Measurements from ENCODE around the gene LLGL2. TPM values are rescaled to one million over a fixed set of nuclear protein-coding genes. Genes with fewer than 3 reads are reported as not detected.

The LLGL2 gene
- polyA plus RNA-seq, 1 donor (not counting 4 experiments of a cell fraction or from before 2014, with no cell fraction given): 13.8 TPM

DNA sequence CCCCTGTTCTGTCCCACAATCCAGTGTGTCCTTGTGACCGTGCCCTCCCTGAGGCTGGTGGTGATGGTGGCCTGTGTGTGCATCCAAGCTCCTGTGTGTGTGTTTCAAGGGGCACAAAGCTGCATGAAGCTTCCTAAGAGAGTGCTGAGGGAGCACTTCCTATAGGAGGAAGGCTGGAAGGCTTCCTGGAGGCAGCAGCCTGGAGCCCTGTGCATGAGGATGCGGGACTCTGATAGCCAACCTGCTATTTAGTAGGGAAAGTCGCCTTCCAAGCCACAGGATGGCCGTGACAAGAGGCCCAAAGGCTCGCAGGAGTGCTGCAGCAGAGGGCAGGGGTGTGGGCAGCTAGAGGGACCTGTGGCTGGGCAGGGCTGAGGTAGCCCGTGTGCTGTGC is 70.4 kb downstream of the LLGL2 start:
- Histone ChIP-seq H3K27me3 (ENCODE audit: control insufficient read depth, extremely low read depth, insufficient read depth, low read length) (peaks cover 12% of the 10 kb centered on the region), H3K27ac (ENCODE audit: control insufficient read depth, insufficient read depth, low read length) (no peak overlapping the region), H3K36me3 (ENCODE audit: control insufficient read depth in 2 of 2, extremely low read depth in 1 of 2, insufficient read depth in 2 of 2, low read length in 2 of 2) (no peaks in the 10 kb centered on the region), H3K9ac (ENCODE audit: control insufficient read depth, extremely low read depth, insufficient read depth, low read length) (no peak overlapping the region), H3K4me3 (ENCODE audit: control insufficient read depth in 2 of 3, extremely low read depth in 1 of 3, insufficient read depth in 2 of 3, low read depth in 1 of 3, low read length in 3 of 3) (no peak overlapping the region), H4K20me1 (ENCODE audit: control insufficient read depth, extremely low read depth, insufficient read depth, low read length) (no peaks in the 10 kb centered on the region), H3K79me2 (ENCODE audit: control insufficient read depth, insufficient read depth, low read length) (no peaks in the 10 kb centered on the region), H3K4me1 (ENCODE audit: control insufficient read depth, extremely low read depth, insufficient read depth, low read length) (no peaks in the 10 kb centered on the region), H2AFZ (ENCODE audit: control insufficient read depth, low read length) (no peak overlapping the region), H3K9me1 (ENCODE audit: control insufficient read depth, extremely low read depth, insufficient read depth, low read length) (no peaks in the 10 kb centered on the region), H3K9me3 (ENCODE audit: control insufficient read depth, low read depth, low read length) (no peaks in the 10 kb centered on the region), H3K4me2 (ENCODE audit: control insufficient read depth, extremely low read depth, insufficient read depth, low read depth, low read length) (no peak overlapping the region)
- TF ChIP-seq, protein P1, sequence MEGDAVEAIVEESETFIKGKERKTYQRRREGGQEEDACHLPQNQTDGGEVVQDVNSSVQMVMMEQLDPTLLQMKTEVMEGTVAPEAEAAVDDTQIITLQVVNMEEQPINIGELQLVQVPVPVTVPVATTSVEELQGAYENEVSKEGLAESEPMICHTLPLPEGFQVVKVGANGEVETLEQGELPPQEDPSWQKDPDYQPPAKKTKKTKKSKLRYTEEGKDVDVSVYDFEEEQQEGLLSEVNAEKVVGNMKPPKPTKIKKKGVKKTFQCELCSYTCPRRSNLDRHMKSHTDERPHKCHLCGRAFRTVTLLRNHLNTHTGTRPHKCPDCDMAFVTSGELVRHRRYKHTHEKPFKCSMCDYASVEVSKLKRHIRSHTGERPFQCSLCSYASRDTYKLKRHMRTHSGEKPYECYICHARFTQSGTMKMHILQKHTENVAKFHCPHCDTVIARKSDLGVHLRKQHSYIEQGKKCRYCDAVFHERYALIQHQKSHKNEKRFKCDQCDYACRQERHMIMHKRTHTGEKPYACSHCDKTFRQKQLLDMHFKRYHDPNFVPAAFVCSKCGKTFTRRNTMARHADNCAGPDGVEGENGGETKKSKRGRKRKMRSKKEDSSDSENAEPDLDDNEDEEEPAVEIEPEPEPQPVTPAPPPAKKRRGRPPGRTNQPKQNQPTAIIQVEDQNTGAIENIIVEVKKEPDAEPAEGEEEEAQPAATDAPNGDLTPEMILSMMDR (optimal IDR thresholded peaks at IDR 0.05 in 1 of 3, IDR thresholded peaks at IDR 0.05 in 1 of 3, conservative IDR thresholded peaks at IDR 0.05 in 1 of 3; ENCODE audit: extremely low read depth in 1 of 3, insufficient read depth in 2 of 3, low read length in 3 of 3): no peak
- no peak for TF ChIP-seq EZH2 (IDR thresholded peaks at IDR 0.05; ENCODE audit: low read length)
- no peak for DNase-seq (ENCODE audit: low read depth, low spot score)
- dilution Hi-C loops (cut with MboI; ENCODE audit: extremely low pct_ligation_motif_present, low sequenced_read_pairs): no loop called here
- no peak for FAIRE-seq

DNA sequence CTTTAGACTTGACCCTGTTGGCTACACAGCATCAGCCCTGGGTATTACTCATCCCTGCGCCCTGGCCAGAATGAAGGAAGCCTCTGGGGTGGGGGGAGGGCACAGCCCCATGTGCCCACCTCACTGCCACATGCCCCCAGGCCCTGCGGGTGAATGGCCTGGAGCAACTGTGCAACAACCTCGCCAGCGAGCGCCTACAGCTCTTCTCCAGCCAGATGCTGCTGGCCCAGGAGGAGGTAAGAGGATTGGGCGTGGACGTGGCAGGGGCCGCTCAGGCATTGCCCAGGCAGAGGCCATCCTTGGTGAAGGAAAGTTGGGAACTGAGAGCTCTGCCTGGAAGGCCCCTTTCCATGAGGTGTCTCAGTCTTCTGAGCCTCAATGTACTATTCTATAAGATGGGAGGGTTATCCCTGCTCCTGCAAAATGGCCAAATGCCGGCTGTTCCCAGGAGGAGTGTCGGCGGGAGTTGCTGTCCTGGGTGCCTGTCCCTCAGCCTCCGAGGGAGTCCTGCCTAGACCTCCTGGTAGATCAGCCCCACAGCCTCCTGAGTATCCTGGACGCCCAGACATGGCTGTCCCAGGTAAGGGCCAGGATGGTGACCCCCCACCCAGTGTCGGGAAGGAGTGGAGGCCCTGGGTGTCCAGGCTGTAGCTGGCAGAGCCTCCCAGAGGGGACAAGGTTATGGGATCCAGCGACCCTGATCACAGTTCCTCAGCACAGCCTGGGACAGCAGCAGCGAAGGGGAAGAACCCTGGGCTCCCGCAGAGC is 71.0 kb downstream of the LLGL2 start:
- no peaks in the 10 kb centered on the region for H3K9me1 ChIP-seq (ENCODE audit: control insufficient read depth, extremely low read depth, insufficient read depth, low read length)
- no peak for TF ChIP-seq EZH2 (IDR thresholded peaks at IDR 0.05; ENCODE audit: low read length)
- TF ChIP-seq, protein P1 (optimal IDR thresholded peaks at IDR 0.05 in 1 of 3, IDR thresholded peaks at IDR 0.05 in 1 of 3, conservative IDR thresholded peaks at IDR 0.05 in 1 of 3; ENCODE audit: extremely low read depth in 1 of 3, insufficient read depth in 2 of 3, low read length in 3 of 3): no peak
- no peak overlapping the region for H3K4me3 ChIP-seq (ENCODE audit: control insufficient read depth in 2 of 3, extremely low read depth in 1 of 3, insufficient read depth in 2 of 3, low read depth in 1 of 3, low read length in 3 of 3)
- no peak for FAIRE-seq
- H3K36me3 ChIP-seq (ENCODE audit: control insufficient read depth in 2 of 2, extremely low read depth in 1 of 2, insufficient read depth in 2 of 2, low read length in 2 of 2): no peaks in the 10 kb centered on the region
- H3K4me2 ChIP-seq (ENCODE audit: control insufficient read depth, extremely low read depth, insufficient read depth, low read depth, low read length): no peak overlapping the region
- no peaks in the 10 kb centered on the region for H3K4me1 ChIP-seq (ENCODE audit: control insufficient read depth, extremely low read depth, insufficient read depth, low read length)
- no peak for DNase-seq (ENCODE audit: low read depth, low spot score)
- no peak overlapping the region for H2AFZ ChIP-seq (ENCODE audit: control insufficient read depth, low read length)
- H4K20me1 ChIP-seq (ENCODE audit: control insufficient read depth, extremely low read depth, insufficient read depth, low read length): no peaks in the 10 kb centered on the region
- H3K79me2 ChIP-seq (ENCODE audit: control insufficient read depth, insufficient read depth, low read length): no peaks in the 10 kb centered on the region
- H3K9ac ChIP-seq (ENCODE audit: control insufficient read depth, extremely low read depth, insufficient read depth, low read length): no peak overlapping the region
- no peak overlapping the region for H3K27ac ChIP-seq (ENCODE audit: control insufficient read depth, insufficient read depth, low read length)
- peaks cover 12% of the 10 kb centered on the region for H3K27me3 ChIP-seq (ENCODE audit: control insufficient read depth, extremely low read depth, insufficient read depth, low read length)
- dilution Hi-C loops (cut with MboI; ENCODE audit: extremely low pct_ligation_motif_present, low sequenced_read_pairs): no loop called here
- no peaks in the 10 kb centered on the region for H3K9me3 ChIP-seq (ENCODE audit: control insufficient read depth, low read depth, low read length)

All from keratinocyte (primary cell).